IPS-18a (cell line): ENCODE results near the gene AIMP2.

Experiments used
- H3K27ac ChIP-seq: one replicate; pipeline ENCODE4 v1.5.1; 2013; ENCODE audit warnings: low read length
- H3K27me3 ChIP-seq: one replicate; pipeline ENCODE4 v1.6.1; 2013; ENCODE audit warnings: mild to moderate bottlenecking, low read length; ENCODE audit not compliant: control insufficient read depth, insufficient read depth
- H3K36me3 ChIP-seq: one replicate; pipeline ENCODE4 v1.6.1; 2013; ENCODE audit warnings: low read depth, low read length; ENCODE audit not compliant: control insufficient read depth
- H3K4me1 ChIP-seq: one replicate; pipeline ENCODE4 v1.6.1; 2013; ENCODE audit warnings: low read depth, low read length; ENCODE audit not compliant: control insufficient read depth
- H3K4me3 ChIP-seq: one replicate; pipeline ENCODE4 v1.5.1; 2013; ENCODE audit warnings: low read length
- H3K9ac ChIP-seq: one replicate; pipeline ENCODE4 v1.6.1; 2013; ENCODE audit warnings: mild to moderate bottlenecking, low read length, moderate library complexity
- H3K9me3 ChIP-seq: one replicate; pipeline ENCODE4 v1.6.1; 2013; ENCODE audit warnings: low read depth, low read length; ENCODE audit not compliant: control insufficient read depth

AIMP2 gene

GRCh38 chr7:6011541-6011940 is 2.5 kb downstream of the AIMP2 start:
- no peak overlapping the region for H3K9ac ChIP-seq
- no peak overlapping the region for H3K4me3 ChIP-seq
- H3K27me3 ChIP-seq = no peaks in the 10 kb centered on the region
- H3K4me1 ChIP-seq = no peaks in the 10 kb centered on the region
- H3K9me3 ChIP-seq = no peaks in the 10 kb centered on the region
- no peak overlapping the region for H3K27ac ChIP-seq
- H3K36me3 ChIP-seq = peaks cover 31% of the 10 kb centered on the region

DNA sequence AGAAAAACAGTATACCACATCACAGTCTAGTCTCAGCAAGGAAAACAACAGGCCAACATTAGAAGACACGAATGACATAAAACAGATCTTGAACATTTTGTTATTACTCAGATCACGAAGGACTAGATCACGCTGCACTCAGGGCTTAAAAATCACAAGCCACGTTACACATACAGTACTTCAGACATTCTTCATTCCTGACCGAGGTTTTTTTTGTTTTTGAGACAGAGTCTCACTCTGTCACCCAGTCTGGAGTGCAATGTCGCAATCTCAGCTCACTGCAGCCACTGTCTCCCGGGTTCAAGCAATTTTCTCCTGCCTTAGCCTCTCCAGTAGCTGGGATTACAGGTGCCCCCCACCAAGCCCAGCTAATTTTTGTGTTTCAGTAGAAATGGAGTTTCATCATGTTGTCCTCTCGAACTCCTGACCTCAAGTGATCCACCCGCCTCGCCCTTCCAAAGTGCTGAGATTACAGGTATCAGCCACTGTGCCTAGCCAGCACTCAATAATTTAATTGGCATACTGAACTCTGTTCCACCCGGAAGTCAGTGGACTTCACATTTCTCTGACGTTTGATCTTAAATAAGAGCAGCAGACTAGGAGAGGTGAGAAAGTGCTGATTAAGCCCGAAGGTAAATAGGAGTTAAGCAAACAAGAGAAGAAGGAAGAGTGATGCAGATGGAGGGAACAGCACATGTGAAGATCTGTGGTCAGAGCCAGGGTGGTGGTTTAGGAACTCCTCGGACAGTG is 3.5 kb downstream of the AIMP2 start:
- Histone ChIP-seq H3K36me3 (peaks cover 39% of the 10 kb centered on the region), H3K9me3 (no peaks in the 10 kb centered on the region), H3K27ac (no peak overlapping the region), H3K4me1 (no peaks in the 10 kb centered on the region), H3K9ac (no peak overlapping the region), H3K27me3 (no peaks in the 10 kb centered on the region), H3K4me3 (no peak overlapping the region)

GRCh38 chr7:6015917-6016652 is 7.0 kb downstream of the AIMP2 start:
- Histone ChIP-seq H3K4me1 (no peaks in the 10 kb centered on the region), H3K4me3 (no peak overlapping the region), H3K9ac (no peak overlapping the region), H3K9me3 (no peaks in the 10 kb centered on the region), H3K36me3 (peaks cover 69% of the 10 kb centered on the region), H3K27me3 (no peaks in the 10 kb centered on the region), H3K27ac (no peak overlapping the region)

- H3K4me3 ChIP-seq = no peak overlapping the region
- H3K9ac ChIP-seq = no peak overlapping the region
- H3K27ac ChIP-seq = no peak overlapping the region
Measured at GRCh38 chr7:6016653-6016966, 7.5 kb downstream of the AIMP2 start.

DNA sequence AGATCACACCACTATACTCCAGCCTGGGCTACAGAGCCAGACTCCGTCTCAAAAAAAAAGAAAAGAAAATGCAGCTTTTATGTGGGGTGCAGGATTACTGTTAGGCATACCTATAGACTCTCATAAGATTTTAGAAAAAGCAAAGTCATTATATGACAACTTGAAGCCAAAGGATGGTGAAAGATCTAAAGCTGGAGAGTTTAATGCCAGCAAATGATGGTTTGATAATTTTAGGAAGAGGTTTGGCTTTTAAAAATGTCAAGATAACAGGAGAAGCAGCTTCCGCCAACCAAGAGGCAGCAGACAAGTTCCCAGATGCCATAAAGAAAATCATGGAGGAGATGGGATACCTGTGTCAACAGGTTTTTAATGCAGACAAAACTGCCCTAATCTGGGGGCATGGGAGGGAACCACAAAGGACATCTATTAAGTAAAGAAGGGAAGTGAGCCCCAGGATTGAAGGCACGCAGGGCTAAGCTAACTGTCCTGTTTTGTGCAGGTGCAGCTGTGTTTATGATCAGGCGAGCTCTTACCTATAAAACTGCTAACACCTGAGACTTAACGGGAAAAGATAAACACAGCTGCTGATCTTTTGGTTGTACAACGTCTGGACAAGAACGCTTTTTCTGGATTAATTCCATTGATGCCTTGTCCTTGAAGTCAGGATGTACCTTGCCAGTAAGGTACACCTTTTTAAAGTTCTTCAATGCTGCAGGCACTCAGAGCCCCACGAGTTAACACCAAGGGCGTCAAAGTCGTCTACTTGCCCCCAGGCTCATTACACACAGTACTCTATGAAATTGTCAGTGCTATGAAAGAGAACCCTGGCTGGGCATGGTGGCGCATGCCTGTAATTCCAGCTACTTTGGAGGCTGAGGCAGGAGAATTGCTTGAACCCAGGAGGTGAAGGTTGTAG is 11.6 kb downstream of the AIMP2 start:
- Histone ChIP-seq H3K27ac (no peak overlapping the region), H3K9me3 (no peaks in the 10 kb centered on the region), H3K9ac (no peak overlapping the region), H3K4me1 (no peaks in the 10 kb centered on the region), H3K36me3 (peaks cover 84% of the 10 kb centered on the region), H3K4me3 (no peak overlapping the region), H3K27me3 (no peaks in the 10 kb centered on the region)

More at GRCh38 chr7:6016653-6016966, 7.5 kb downstream of the AIMP2 start:
- Histone ChIP-seq H3K27me3 (no peaks in the 10 kb centered on the region), H3K36me3 (peaks cover 71% of the 10 kb centered on the region), H3K9me3 (no peaks in the 10 kb centered on the region), H3K4me1 (no peaks in the 10 kb centered on the region)

DNA sequence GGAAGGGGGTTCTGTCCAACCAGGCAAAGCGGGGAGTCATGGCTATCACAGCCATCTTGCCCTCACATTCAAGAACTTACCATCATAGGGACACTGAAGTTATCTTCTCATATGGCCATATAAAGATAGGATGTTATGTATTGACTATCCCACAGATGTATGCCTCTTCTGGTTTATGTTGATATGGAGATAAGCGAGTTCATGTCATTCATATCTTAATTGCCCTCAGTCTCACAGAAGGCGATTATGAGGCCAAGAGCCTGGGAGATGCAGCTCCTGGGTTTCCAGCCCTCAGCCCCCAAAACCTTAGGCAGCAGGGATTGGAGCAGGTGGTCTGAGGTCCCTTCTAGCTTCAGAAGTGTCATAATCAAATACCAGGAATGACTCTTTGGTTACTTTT is 13.6 kb downstream of the AIMP2 start:
- Histone ChIP-seq H3K27ac (no peak overlapping the region), H3K36me3 (peaks cover 76% of the 10 kb centered on the region), H3K27me3 (no peaks in the 10 kb centered on the region), H3K4me1 (no peaks in the 10 kb centered on the region), H3K9me3 (no peaks in the 10 kb centered on the region), H3K4me3 (no peak overlapping the region), H3K9ac (no peak overlapping the region)

DNA sequence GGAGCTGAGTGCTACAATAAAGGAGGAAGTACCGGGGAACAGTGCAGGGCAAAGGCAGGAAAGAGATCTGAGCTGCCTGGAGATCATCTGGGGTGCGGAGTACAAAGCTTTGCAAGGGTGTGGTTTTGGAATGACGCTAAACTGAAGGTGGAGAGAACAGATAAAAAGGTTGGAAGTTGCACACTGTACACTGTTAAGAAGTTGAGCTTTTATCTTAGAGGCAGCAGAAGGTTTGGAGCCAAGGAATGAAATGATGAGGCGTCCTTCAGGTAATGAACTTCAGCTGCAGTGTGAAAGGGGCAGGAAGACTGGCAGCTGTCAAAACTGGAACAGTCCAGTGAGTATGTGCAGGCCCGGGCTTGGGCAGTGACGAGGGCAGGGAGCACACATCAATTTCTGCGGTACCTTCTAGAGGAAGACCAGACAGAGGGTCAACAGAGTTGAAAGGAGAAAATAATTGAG is 14.9 kb downstream of the AIMP2 start:
- Histone ChIP-seq H3K4me3 (no peak overlapping the region), H3K9ac (no peak overlapping the region), H3K27ac (no peak overlapping the region), H3K9me3 (no peaks in the 10 kb centered on the region), H3K4me1 (no peaks in the 10 kb centered on the region), H3K36me3 (peaks cover 78% of the 10 kb centered on the region), H3K27me3 (no peaks in the 10 kb centered on the region)

GRCh38 chr7:6026011-6026819 is 17.1 kb downstream of the AIMP2 start:
- H3K27me3 ChIP-seq = no peaks in the 10 kb centered on the region
- no peak overlapping the region for H3K27ac ChIP-seq
- H3K9me3 ChIP-seq = no peaks in the 10 kb centered on the region
- H3K36me3 ChIP-seq = peaks cover 63% of the 10 kb centered on the region
- H3K4me1 ChIP-seq = no peaks in the 10 kb centered on the region
- H3K9ac ChIP-seq = no peak overlapping the region
- no peak overlapping the region for H3K4me3 ChIP-seq

DNA sequence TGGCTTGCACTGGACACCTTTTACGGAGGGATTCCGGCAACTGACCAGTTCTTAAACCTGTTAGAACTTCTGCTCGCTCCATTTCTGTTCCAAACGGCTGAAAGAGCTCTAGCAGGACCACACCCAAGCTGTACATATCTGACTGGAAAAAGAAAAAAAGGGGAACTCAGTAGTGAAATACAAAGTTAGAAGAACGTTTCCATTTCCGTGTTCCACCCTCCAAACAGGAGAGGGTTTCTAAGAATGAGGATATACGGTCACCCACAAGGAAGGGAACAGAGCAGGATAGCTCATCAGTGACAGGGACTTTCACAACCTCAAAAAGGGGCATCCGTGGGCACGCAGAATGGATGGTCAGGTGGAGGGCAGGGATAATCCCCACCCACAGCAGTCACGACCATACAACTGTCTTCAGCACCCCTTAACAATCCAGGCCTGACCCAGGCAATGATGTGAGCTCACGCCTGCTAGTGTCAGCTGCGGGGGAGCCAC is 17.8 kb downstream of the AIMP2 start:
- H3K27me3 ChIP-seq = no peaks in the 10 kb centered on the region
- no peak overlapping the region for H3K27ac ChIP-seq
- no peak overlapping the region for H3K4me3 ChIP-seq
- H3K9me3 ChIP-seq = no peaks in the 10 kb centered on the region
- peaks cover 63% of the 10 kb centered on the region for H3K36me3 ChIP-seq
- H3K9ac ChIP-seq = no peak overlapping the region
- H3K4me1 ChIP-seq = no peaks in the 10 kb centered on the region

DNA sequence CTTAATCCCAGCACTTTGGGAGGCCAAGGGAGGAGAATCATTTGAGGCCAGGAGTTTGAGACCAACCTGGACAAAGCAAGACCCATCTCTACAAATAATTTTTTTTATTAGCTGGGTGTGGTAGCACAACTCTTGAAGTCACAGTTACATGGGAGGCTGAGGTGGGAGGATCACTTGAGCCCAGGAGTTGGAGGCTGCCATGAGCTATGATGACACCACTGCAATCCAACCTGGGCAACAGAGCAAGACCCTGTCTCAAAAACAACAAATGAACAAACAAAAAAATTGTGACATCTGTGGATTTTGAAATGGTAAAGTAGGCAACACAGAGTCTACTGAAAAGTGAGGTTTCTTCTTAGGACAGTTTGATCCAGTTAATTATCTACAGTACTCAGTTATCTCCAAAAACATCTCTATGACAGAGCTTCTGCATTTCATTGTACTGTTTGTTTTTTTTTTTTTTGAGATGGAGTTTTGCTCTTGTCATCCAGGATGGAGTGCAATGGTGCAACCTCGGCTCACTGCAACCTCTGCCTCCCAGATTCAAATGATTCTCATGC is 18.8 kb downstream of the AIMP2 start:
- Histone ChIP-seq H3K4me3 (no peak overlapping the region), H3K4me1 (no peaks in the 10 kb centered on the region), H3K27me3 (no peaks in the 10 kb centered on the region), H3K27ac (no peak overlapping the region), H3K9me3 (no peaks in the 10 kb centered on the region), H3K9ac (no peak overlapping the region), H3K36me3 (peaks cover 57% of the 10 kb centered on the region)
